PC-3 (cell line): ENCODE measurements around the gene DAPK1. TPM values are rescaled to one million over a fixed set of nuclear protein-coding genes. Genes with fewer than 3 reads are reported as not detected.

Source experiments
- ATAC-seq: fragments of 200-7000 bp; cut with Tn5 transposase; 2 replicates; pipeline ENCODE4 v1.9.1; 2020; ENCODE audit warnings: mild to moderate bottlenecking, moderate library complexity
- BruUV-seq: library from RNA; stranded (reverse); fragments of 400-500 nt; replicated peaks from 2 replicates; lab custom pipeline; 2021; lab: Mats Ljungman, UMichigan
- CTCF ChIA-PET: fragments of 300-600 bp; sonication (Branson Sonifier 250); formaldehyde crosslinking; loops from one replicate; lab custom pipeline; 2022; ENCODE audit warnings: antibody characterized with exemption; lab: Charles Lee
- POLR2A ChIA-PET: fragments of 300-600 bp; sonication (Branson Sonifier 250); formaldehyde crosslinking; loops from one replicate; lab custom pipeline; 2022; ENCODE audit warnings: antibody characterized with exemption; ENCODE audit not compliant: unreplicated experiment; lab: Charles Lee
- DNase-seq: peaks from one replicate; pipeline ENCODE4 v3.0.0-alpha.2; 2015
- H2AFZ ChIP-seq: fragments of 300-600 bp; sonication (generic); 2 replicates; pipeline ENCODE4 v1.6.0; 2016; ENCODE audit warnings: antibody characterized with exemption, low read length
- H3F3A ChIP-seq: fragments of 300-600 bp; sonication (generic); one replicate; pipeline ENCODE4 v1.6.0; 2017; ENCODE audit warnings: antibody characterized with exemption, low read length, control low read depth, mild to moderate bottlenecking; ENCODE audit not compliant: unreplicated experiment
- H3K27ac ChIP-seq: fragments of 300-600 bp; sonication (generic); 2 replicates; pipeline ENCODE4 v1.5.1; 2016; ENCODE audit warnings: mild to moderate bottlenecking, low read length
- H3K27me3 ChIP-seq: fragments of 300-600 bp; sonication (generic); 2 replicates; pipeline ENCODE4 v1.6.1; 2016; ENCODE audit warnings: low read length, mixed read lengths
- H3K36me3 ChIP-seq: fragments of 300-600 bp; sonication (generic); 2 replicates; pipeline ENCODE4 v1.6.1; 2016; ENCODE audit warnings: low read depth, mixed run types, low read length, mixed read lengths
- H3K4me1 ChIP-seq: fragments of 300-600 bp; sonication (generic); 2 replicates; pipeline ENCODE4 v1.5.1; 2016; ENCODE audit warnings: low read length; ENCODE audit not compliant: insufficient read depth
- H3K4me2 ChIP-seq: fragments of 300-600 bp; sonication (generic); 2 replicates; pipeline ENCODE4 v1.6.0; 2016; ENCODE audit warnings: low read length
- H3K4me3 ChIP-seq: fragments of 300-600 bp; sonication (generic); 2 replicates; pipeline ENCODE4 v1.5.1; 2016; ENCODE audit warnings: mild to moderate bottlenecking, low read length, mixed read lengths
- H3K79me2 ChIP-seq: fragments of 300-600 bp; sonication (generic); 2 replicates; pipeline ENCODE4 v1.6.1; 2017; ENCODE audit warnings: low read length, mixed read lengths
- H3K9ac ChIP-seq: fragments of 300-600 bp; sonication (generic); 2 replicates; pipeline ENCODE4 v1.6.0; 2016; ENCODE audit warnings: mild to moderate bottlenecking, low read length
- H3K9me2 ChIP-seq: fragments of 300-600 bp; sonication (generic); replicated peaks from 2 replicates; pipeline ENCODE4 v1.6.1; 2016; ENCODE audit warnings: mixed run types, low read length, mixed read lengths
- H3K9me3 ChIP-seq: fragments of 300-600 bp; sonication (generic); 2 replicates; pipeline ENCODE4 v1.6.1; 2016; ENCODE audit warnings: low read length, mixed read lengths
- H4K20me1 ChIP-seq: fragments of 300-600 bp; sonication (generic); 2 replicates; pipeline ENCODE4 v1.6.1; 2016; ENCODE audit warnings: low read length, mixed read lengths
- EZH2 ChIP-seq: fragments of 300-600 bp; sonication (generic); IDR thresholded peaks from one replicate; pipeline ENCODE4 v1.6.1; 2017; ENCODE audit warnings: antibody characterized with exemption, mild to moderate bottlenecking, low read length; ENCODE audit not compliant: unreplicated experiment
- EZH2phosphoT487 ChIP-seq: fragments of 300-600 bp; sonication (generic); IDR thresholded peaks from 2 replicates; pipeline ENCODE4 v1.6.1; 2018; ENCODE audit warnings: mild to moderate bottlenecking, antibody characterized with exemption, low read length, borderline replicate concordance
- intact Hi-C: fragments of 100-400 bp; cut with micrococcal nuclease; formaldehyde crosslinking; loops from 2 replicates; pipeline ENCODE4 v1.9.0; 2023
- total RNA-seq: library from RNA; depleted of rRNA; stranded (reverse); fragments of >200 nt; gene quantifications from 2 replicates; pipeline ENCODE4 v1.2.3, GENCODE V29; 2014
- TF ChIP-seq, protein P1 (sequence below): fragments of 300-600 bp; sonication (generic); conservative IDR thresholded peaks from 2 replicates; pipeline ENCODE4 v1.5.1; 2017; ENCODE audit warnings: antibody characterized with exemption, low read depth, mild to moderate bottlenecking, low read length

Gene DAPK1
- total RNA-seq, 1 experiment from 2014 or later: not detected

DNA sequence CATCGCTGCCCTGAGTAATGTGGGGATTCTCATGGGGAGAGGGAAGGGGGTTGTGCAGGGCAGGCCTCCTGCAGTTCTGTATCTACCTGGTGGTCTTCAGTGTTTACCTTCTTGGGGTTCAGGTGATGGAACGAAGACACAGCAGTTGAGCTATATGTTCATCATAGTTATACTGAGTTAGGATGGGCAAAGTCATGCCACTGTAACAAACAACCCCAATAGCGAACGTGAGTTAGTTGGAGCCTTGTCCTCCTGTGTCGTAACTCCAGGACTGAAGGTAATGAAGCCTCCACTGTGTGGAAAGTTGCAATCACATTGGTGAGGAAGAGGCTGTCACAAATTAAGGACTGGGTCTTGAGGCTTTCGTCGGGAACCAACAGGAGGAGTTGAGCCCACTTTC, 64.4 kb downstream of the DAPK1 start:
- no peaks in the 10 kb centered on the region for H3K36me3 ChIP-seq
- DNase-seq: no peak
- no peaks in the 10 kb centered on the region for H3F3A ChIP-seq
- no peaks in the 10 kb centered on the region for H3K9me2 ChIP-seq
- H3K27me3 ChIP-seq: no peaks in the 10 kb centered on the region; the same call in 1 of the 2 replicates
- no peaks in the 10 kb centered on the region for H3K9me3 ChIP-seq
- H3K27ac ChIP-seq: no peak overlapping the region
- no peaks in the 10 kb centered on the region for H3K4me1 ChIP-seq
- H3K9ac ChIP-seq: no peak overlapping the region
- H2AFZ ChIP-seq: no peak overlapping the region
- H3K4me3 ChIP-seq: no peak overlapping the region
- no peak overlapping the region for H3K4me2 ChIP-seq
- POLR2A ChIA-PET: no interaction called here
- CTCF ChIA-PET: no interaction called here
- H3K79me2 ChIP-seq: no peaks in the 10 kb centered on the region
- intact Hi-C loops: no loop called here
- ATAC-seq: no peak
- BruUV-seq: no TSS peak
- no peaks in the 10 kb centered on the region for H4K20me1 ChIP-seq
- TF ChIP-seq, protein P1, sequence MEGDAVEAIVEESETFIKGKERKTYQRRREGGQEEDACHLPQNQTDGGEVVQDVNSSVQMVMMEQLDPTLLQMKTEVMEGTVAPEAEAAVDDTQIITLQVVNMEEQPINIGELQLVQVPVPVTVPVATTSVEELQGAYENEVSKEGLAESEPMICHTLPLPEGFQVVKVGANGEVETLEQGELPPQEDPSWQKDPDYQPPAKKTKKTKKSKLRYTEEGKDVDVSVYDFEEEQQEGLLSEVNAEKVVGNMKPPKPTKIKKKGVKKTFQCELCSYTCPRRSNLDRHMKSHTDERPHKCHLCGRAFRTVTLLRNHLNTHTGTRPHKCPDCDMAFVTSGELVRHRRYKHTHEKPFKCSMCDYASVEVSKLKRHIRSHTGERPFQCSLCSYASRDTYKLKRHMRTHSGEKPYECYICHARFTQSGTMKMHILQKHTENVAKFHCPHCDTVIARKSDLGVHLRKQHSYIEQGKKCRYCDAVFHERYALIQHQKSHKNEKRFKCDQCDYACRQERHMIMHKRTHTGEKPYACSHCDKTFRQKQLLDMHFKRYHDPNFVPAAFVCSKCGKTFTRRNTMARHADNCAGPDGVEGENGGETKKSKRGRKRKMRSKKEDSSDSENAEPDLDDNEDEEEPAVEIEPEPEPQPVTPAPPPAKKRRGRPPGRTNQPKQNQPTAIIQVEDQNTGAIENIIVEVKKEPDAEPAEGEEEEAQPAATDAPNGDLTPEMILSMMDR: no peak
- TF ChIP-seq EZH2: no peak
- no peak for TF ChIP-seq EZH2phosphoT487

DNA sequence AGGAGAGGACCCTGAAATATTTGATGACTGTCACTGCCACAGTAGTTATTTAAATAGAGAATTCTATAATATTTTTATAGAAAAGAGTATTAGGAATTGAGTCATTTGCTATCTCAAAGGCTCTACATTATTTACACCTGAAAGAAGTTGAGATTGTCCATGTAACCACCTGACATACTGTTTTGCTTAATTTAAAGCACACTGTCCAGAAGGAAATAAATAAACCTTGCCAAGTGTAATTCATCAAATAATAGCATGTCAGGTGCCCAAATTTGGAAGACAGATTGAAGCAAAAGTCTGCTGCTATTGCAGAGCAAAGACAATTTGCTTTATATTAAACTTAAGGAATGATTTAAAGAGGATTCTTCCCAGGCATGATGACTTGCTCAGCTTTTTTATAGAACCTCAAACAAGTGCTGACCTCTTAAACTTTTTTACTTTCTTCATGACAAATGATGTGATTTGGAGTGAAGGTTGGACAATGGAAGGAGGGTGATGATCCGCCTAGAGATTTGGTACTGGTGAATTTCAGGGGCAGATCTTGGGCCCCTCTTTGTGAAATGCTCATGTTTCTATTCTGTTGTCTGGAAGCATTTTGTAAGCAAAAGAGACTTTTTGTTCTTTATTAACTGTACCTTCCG, 65.0 kb downstream of the DAPK1 start:
- Histone ChIP-seq H2AFZ (no peak overlapping the region), H3K9me3 (no peaks in the 10 kb centered on the region), H3K79me2 (no peaks in the 10 kb centered on the region), H3K4me3 (no peak overlapping the region), H3K4me2 (no peak overlapping the region), H3K36me3 (no peaks in the 10 kb centered on the region), H3K27ac (no peak overlapping the region), H3K4me1 (no peaks in the 10 kb centered on the region), H4K20me1 (no peaks in the 10 kb centered on the region), H3K27me3 (no peaks in the 10 kb centered on the region; the same call in 1 of the 2 replicates), H3K9me2 (no peaks in the 10 kb centered on the region), H3K9ac (no peak overlapping the region), H3F3A (no peaks in the 10 kb centered on the region)
- TF ChIP-seq EZH2phosphoT487 (no peak), EZH2 (no peak)
- TF ChIP-seq, protein P1: no peak
- CTCF ChIA-PET: no interaction called here
- intact Hi-C loops: no loop called here
- no TSS peak for BruUV-seq
- POLR2A ChIA-PET: no interaction called here
- ATAC-seq: no peak
- no peak for DNase-seq

DNA sequence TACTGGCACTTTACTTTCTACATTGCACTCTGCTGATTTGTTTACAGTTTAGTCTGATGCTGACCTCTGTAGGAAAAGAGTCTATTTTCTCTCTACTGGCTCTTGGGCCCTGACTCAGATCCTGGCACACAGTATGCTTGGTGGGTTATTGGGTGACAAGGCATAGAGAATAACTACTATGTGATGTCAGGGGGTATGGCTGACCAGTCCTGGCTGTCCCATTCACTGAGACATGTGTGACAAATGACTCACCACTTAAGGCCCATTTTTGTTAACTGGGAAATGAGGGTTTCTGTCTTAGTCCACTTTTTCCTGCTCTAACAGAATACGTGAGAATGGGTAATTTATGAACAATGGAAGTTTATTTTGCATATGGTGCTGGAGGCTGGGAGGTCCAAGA, 66.4 kb downstream of the DAPK1 start:
- no peak for TF ChIP-seq EZH2phosphoT487
- TF ChIP-seq, protein P1: no peak
- no peak for TF ChIP-seq EZH2

More for the DNA sequence above, 66.4 kb downstream of the DAPK1 start:
- Histone ChIP-seq H3K4me2 (no peak overlapping the region), H3K27ac (no peak overlapping the region), H4K20me1 (no peaks in the 10 kb centered on the region), H3K9me3 (no peaks in the 10 kb centered on the region), H3K9me2 (no peaks in the 10 kb centered on the region), H3K4me3 (no peak overlapping the region), H2AFZ (no peak overlapping the region), H3F3A (no peaks in the 10 kb centered on the region), H3K79me2 (no peaks in the 10 kb centered on the region), H3K27me3 (no peaks in the 10 kb centered on the region; the same call in 1 of the 2 replicates), H3K4me1 (no peaks in the 10 kb centered on the region), H3K9ac (no peak overlapping the region), H3K36me3 (no peaks in the 10 kb centered on the region)
- CTCF ChIA-PET: no interaction called here
- POLR2A ChIA-PET: no interaction called here
- DNase-seq (no peak), ATAC-seq (no peak)
- no TSS peak for BruUV-seq
- intact Hi-C loops: no loop called here
